Activated CD4-positive, alpha-beta T cell treated with anti-CD3 and anti-CD28 coated beads for 1 hour (primary cell): ENCODE data around the gene PLCD3.
A peak's percentile ranks its signal among the peaks of the same experiment; 100 is the strongest.

Source experiments
- DNase-seq: peaks from one replicate; pipeline ENCODE4 v3.0.0-alpha.2; 2020

PLCD3 gene

DNA sequence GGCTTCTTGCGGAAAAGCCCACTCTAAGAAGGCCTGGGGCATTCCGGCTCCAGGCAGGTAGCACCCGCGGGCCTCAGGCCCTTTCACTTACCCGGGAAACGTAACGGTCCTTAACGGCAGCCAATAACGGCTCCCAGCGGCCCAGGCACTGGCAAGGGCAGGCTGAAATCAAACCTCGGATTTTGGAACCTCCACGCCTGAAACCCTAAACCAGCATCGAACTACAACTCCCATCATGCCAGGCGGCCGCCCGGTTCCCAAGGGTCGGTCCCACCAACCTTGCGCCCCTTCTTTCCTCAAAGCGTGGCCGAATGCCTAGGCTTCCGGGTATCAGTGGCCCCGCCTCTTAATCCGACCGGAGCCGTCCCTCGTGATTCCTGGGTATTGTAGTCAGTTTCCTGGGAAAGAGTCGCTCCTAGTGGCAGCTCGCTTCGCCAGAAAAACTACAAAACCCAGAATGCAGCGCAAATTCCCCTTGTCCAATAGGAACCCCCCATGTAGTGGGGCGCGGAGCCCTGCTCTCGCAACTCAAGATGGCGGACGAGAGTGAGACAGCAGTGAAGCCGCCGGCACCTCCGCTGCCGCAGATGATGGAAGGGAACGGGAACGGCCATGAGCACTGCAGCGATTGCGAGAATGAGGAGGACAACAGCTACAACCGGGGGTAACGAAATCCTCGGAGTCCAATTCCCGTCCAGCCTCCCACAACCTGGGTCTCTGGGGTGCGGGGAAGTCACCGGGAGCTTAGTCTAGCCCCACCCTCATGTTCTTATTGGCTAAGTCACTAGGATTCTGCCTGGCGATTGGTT lies 71.3 kb downstream of the PLCD3 start, which contains the start of gene NMT1:
Gene NMT1 (plus strand): TSS at position 521 of the 809 bp plus-strand sequence. CDS start 13 bp downstream, at position 534.
- DNase-seq: peak; percentile 91

DNA sequence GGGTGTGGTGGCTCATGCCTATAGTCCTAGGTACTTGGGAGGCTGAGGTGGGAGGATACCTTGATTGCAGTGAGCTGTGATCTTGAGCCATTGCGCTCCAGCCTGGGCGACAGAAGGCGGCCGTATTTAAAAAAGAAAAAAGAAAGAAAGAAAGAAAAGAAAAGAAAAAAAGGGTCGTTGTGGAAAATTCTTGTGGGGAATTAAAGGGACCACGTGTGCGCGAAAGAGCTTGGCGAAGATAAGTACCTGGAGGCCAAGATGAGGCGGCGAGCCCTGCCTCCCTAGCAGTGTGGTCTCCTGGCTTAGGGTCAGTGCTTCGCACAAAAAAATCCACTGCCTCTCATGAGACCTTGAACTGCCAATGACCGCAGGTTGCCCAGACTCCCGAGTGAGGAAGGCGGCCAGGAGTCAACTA lies 71.9 kb downstream of the PLCD3 start:
- no peak for DNase-seq
